Tibial artery (tissue), 4 donors: ENCODE measurements around the gene RIPOR2.

Experiments
- DNase-seq, 2 donors: peaks; one replicate each; pipeline ENCODE4 v3.0.0-alpha.2; 2019
- H3K27ac ChIP-seq, 2 donors: fragments of 200-600 bp; sonication (generic) in 1 of 2; 1 replicate in 1 of 2; 2 replicates in 1 of 2; pipeline ENCODE4 v1.5.1; 2018 to 2019; ENCODE audit warnings: mild to moderate bottlenecking in 1 of 2
- H3K27me3 ChIP-seq, 2 donors: fragments of 200-600 bp; sonication (generic) in 1 of 2; one replicate each; pipeline versions ENCODE4 v1.5.1 to v1.6.0; 2016 to 2019
- H3K36me3 ChIP-seq, 3 donors: fragments of 200-600 bp; sonication (generic) in 2 of 3; one replicate each; pipeline ENCODE4 v1.5.1; 2016 to 2019; ENCODE audit warnings: mild to moderate bottlenecking in 2 of 3
- H3K4me1 ChIP-seq, 4 donors: fragments of 200-600 bp; sonication (generic) in 2 of 4; 1 replicate in 3 of 4; 2 replicates in 1 of 4; pipeline ENCODE4 v1.5.1; 2016 to 2019
- H3K4me3 ChIP-seq, 2 donors: fragments of 200-600 bp; sonication (generic) in 1 of 2; 1 replicate in 1 of 2; 2 replicates in 1 of 2; pipeline ENCODE4 v1.5.1; 2018 to 2019; ENCODE audit warnings: mild to moderate bottlenecking in 2 of 2
- H3K9me3 ChIP-seq, 3 donors: fragments of 200-600 bp; sonication (generic) in 1 of 3; one replicate each; pipeline ENCODE4 v1.5.1; 2016 to 2019
- intact Hi-C: fragments of 100-400 bp; cut with DNase I; formaldehyde crosslinking; loops from one replicate; pipeline ENCODE4 v1.15.0; 2023; ENCODE audit warnings: low total_unique reads
- TF ChIP-seq, protein P1 (sequence below), 2 experiments: fragments of 200-600 bp in 1 of 2; fragments of 450-650 bp in 1 of 2; IDR thresholded peaks; one replicate each; pipeline ENCODE4 v1.5.1; 2017 to 2019; ENCODE audit warnings: antibody characterized with exemption in 2 of 2, mild to moderate bottlenecking in 1 of 2, moderate library complexity in 1 of 2

Gene RIPOR2

DNA sequence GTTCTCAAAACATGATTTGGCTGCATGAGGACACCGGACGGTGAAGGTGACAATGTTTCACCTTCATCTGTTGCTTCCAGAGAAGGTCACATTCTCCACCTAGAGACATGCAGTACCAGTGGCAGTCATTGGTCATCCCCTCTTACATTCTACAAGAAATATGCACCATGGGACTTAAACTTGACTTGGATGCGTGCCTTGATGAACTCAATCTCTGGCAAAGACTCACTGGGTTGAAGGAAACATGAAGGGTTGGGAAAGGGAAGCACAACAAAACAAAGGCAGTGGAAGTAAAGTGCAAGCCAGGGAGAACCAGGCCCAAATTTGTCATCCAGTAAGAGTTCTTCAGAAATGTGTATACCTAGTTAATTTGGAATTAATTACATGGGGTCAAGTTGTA lies 97.7 kb downstream of the RIPOR2 start:
- peaks cover 0 to 18% (median 0%) of the 10 kb centered on the region in 4 donors for H3K4me1 ChIP-seq

DNA sequence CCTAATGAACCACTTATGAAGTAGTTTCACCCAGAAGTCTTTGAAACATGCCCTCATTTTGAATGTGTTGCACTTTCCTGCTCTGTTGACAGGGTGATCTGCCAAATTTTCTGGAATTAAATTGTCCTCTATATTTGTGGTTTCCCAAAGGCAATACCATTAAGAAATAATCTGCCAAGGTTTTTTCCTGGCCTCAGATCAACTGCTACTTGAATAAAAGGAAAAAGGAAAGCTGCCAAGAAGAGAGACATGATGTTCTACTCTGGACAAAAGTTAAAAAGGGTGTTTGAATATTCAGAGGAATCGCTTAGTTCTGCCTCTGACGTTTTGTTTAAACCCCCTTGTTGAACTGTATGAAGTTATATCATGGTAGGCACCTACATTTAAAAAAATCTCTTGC lies 99.7 kb downstream of the RIPOR2 start:
- Histone ChIP-seq H3K27ac (no peak overlapping the region), H3K27me3 (no peaks in the 10 kb centered on the region), H3K4me1 (peaks cover 0 to 22% (median 0%) of the 10 kb centered on the region in 4 donors), H3K4me3 (no peak overlapping the region), H3K9me3 (no peaks in the 10 kb centered on the region), H3K36me3 (no peaks in the 10 kb centered on the region)
- DNase-seq, result no peak
- TF ChIP-seq, protein P1, sequence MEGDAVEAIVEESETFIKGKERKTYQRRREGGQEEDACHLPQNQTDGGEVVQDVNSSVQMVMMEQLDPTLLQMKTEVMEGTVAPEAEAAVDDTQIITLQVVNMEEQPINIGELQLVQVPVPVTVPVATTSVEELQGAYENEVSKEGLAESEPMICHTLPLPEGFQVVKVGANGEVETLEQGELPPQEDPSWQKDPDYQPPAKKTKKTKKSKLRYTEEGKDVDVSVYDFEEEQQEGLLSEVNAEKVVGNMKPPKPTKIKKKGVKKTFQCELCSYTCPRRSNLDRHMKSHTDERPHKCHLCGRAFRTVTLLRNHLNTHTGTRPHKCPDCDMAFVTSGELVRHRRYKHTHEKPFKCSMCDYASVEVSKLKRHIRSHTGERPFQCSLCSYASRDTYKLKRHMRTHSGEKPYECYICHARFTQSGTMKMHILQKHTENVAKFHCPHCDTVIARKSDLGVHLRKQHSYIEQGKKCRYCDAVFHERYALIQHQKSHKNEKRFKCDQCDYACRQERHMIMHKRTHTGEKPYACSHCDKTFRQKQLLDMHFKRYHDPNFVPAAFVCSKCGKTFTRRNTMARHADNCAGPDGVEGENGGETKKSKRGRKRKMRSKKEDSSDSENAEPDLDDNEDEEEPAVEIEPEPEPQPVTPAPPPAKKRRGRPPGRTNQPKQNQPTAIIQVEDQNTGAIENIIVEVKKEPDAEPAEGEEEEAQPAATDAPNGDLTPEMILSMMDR (IDR thresholded peaks at IDR 0.05), result no peak
- intact Hi-C loops, result no loop called here

More for the DNA sequence above, 97.7 kb downstream of the RIPOR2 start:
- Histone ChIP-seq H3K27me3 (no peaks in the 10 kb centered on the region), H3K36me3 (peaks cover 0 to 2% (median 2%) of the 10 kb centered on the region in 3 donors), H3K9me3 (no peaks in the 10 kb centered on the region), H3K27ac (no peak overlapping the region), H3K4me3 (no peak overlapping the region)
- TF ChIP-seq, protein P1 (IDR thresholded peaks at IDR 0.05), result no peak
- DNase-seq, result no peak
- intact Hi-C loops, result no loop called here

DNA sequence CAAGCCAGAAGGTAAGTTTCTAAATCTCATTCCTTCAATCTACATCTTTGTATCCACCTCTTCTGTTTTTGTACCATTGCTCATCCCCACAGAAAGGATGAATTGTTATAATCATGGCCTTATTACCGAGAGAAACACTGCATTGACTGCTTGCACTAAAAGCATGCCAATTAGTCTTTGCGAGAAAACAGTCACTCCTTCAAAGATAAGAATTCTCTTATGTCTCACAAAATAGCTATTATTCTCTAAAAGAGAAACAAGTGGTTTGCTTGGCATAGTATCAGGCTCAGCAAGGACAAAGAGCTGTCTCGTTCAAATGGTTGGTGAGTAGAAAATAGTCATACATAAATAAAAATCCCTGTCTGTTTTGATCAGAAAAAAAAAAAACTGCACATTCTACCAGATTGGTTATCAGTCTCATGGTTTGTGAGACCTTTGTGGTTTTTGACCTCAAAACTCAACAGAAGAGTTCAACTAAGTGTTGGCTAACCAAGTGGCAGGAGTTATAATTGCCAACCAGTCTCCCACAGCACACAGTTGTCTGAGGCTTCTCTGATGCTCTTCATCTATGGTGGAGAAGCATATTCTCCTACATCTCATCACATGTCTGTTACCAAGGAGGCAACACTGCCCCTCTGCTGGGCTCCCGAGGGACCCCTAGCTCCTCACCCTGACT lies 101.9 kb downstream of the RIPOR2 start:
- no peaks in the 10 kb centered on the region for H3K36me3 ChIP-seq
- no peak for DNase-seq
- H3K9me3 ChIP-seq, result no peaks in the 10 kb centered on the region
- no peak overlapping the region for H3K27ac ChIP-seq
- no peak overlapping the region for H3K4me3 ChIP-seq
- TF ChIP-seq, protein P1 (IDR thresholded peaks at IDR 0.05), result no peak
- peaks cover 0 to 24% (median 0%) of the 10 kb centered on the region in 4 donors for H3K4me1 ChIP-seq
- intact Hi-C loops, result no loop called here
- no peaks in the 10 kb centered on the region for H3K27me3 ChIP-seq

DNA sequence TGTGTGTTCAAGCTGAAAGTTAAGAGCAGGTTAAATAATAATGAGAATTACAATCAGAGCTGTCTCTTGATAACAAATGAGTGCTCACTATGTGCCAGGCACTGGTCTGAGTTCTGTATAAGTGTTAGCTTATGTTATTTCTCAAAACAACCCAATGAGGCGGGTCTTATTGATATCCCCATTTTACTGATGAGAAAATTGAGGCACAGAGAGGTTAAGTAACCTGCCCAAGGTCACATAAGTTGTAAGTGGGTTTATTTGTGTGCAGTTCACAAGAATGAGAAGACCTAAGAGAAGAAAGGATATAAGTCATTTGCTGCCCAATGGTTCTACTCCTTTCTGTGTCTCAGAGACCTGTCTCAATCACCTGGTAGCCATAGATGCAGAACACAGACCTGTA lies 103.0 kb downstream of the RIPOR2 start:
- Histone ChIP-seq H3K4me3 (no peak overlapping the region), H3K36me3 (no peaks in the 10 kb centered on the region), H3K9me3 (no peaks in the 10 kb centered on the region), H3K27me3 (no peaks in the 10 kb centered on the region), H3K27ac (no peak overlapping the region), H3K4me1 (peaks cover 0 to 17% (median 0%) of the 10 kb centered on the region in 4 donors)
- TF ChIP-seq, protein P1 (IDR thresholded peaks at IDR 0.05), result no peak
- intact Hi-C loops, result no loop called here
- DNase-seq, result no peak

DNA sequence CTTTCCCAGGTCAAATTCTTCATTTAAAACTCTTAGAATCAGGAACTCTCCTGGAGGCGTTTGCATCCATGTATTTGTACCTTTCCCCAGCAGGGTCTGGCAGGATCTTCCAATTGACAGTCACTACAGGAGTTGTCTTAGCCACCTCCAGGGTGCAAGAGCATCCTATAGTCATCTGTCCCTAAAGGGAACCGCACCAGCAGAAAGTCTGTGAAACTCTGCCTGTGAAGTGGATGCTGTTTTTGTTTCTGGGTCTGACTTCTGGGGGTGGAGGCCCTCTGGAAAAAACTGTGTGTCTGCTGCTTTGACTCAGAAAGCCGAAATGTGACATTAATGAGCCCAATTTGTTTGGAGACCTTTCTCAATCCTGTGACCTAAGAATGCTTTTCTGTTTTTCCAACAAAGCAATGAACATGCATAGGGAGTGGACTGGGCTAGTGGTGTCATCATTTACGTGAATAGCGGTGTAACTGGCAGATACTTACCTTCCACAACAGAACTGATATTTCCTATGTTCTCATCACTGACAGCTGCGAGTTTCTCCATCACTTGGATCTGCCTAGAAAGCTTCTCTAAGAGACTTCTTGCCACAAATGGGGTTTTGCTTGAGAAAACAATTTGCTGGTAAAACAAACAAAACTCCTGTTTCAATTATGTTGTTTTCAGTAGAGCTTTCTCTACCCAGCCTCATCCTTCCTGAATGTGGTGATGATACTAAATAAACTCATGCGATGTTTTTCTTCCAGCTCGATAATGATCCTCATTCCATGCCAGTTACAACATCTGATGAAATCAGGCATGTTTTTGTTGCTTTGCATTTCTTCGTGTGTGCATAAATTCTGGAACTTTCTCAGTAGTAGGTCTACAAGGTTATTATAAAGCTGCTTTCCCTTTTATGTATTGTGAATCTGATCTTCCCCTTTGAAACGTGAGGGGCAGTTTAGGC lies 103.7 kb downstream of the RIPOR2 start:
- Histone ChIP-seq H3K4me1 (peaks cover 0 to 15% (median 0%) of the 10 kb centered on the region in 4 donors), H3K27ac (no peak overlapping the region), H3K27me3 (no peaks in the 10 kb centered on the region), H3K36me3 (no peaks in the 10 kb centered on the region), H3K4me3 (no peak overlapping the region), H3K9me3 (no peaks in the 10 kb centered on the region)
- intact Hi-C loops, result no loop called here
- TF ChIP-seq, protein P1 (IDR thresholded peaks at IDR 0.05), result no peak
- no peak for DNase-seq
